Panc1 (cell line): ENCODE data around the gene LPP. TPM values are rescaled to one million over a fixed set of nuclear protein-coding genes. Genes with fewer than 3 reads are reported as not detected.

Source experiments
- ATAC-seq: fragments of 200-7000 bp; cut with Tn5 transposase; 2 replicates; pipeline ENCODE4 v1.9.1; 2020; ENCODE audit warnings: mild to moderate bottlenecking, moderate library complexity
- BruUV-seq: library from RNA; stranded (reverse); fragments of 400-500 nt; replicated peaks from 2 replicates; lab custom pipeline; 2021; lab: Mats Ljungman, UMichigan
- CTCF ChIA-PET: fragments of 300-600 bp; sonication (Branson Sonifier 250); formaldehyde crosslinking; loops from one replicate; lab custom pipeline; 2022; ENCODE audit warnings: antibody characterized with exemption; lab: Charles Lee
- POLR2A ChIA-PET: fragments of 300-600 bp; sonication (Branson Sonifier 250); formaldehyde crosslinking; loops from one replicate; lab custom pipeline; 2022; ENCODE audit warnings: antibody characterized with exemption; lab: Charles Lee
- DNase-seq: peaks from one replicate; pipeline ENCODE4 v3.0.0-alpha.2; 2010; ENCODE audit warnings: low read depth, low spot score
- H3K27ac ChIP-seq: 2 replicates; pipeline ENCODE4 v1.5.1; 2011; ENCODE audit warnings: mild to moderate bottlenecking, low read length, inconsistent platforms
- H3K27me3 ChIP-seq: fragments of 200-500 bp; sonication (Bioruptor generic); 2 replicates; pipeline ENCODE4 v1.6.0; 2014; ENCODE audit warnings: low read length, inconsistent platforms; ENCODE audit not compliant: control insufficient read depth, insufficient read depth
- H3K36me3 ChIP-seq: fragments of 200-500 bp; sonication (Bioruptor generic); 2 replicates; pipeline ENCODE4 v1.5.1; 2014; ENCODE audit warnings: inconsistent platforms, mild to moderate bottlenecking, low read length, moderate library complexity; ENCODE audit not compliant: control insufficient read depth, insufficient read depth
- H3K4me1 ChIP-seq: 2 replicates; pipeline ENCODE4 v1.5.1; 2011; ENCODE audit warnings: inconsistent platforms, mild to moderate bottlenecking, low read length, moderate library complexity; ENCODE audit not compliant: control insufficient read depth, insufficient read depth
- H3K4me3 ChIP-seq, 2 experiments: 2 replicates each; pipeline ENCODE4 v1.5.1; 2011 to 2012; ENCODE audit warnings: low read depth in 2 of 2, low read length in 2 of 2, mild to moderate bottlenecking in 2 of 2, inconsistent platforms in 1 of 2, moderate library complexity in 1 of 2
- H3K9me3 ChIP-seq: fragments of 200-500 bp; sonication (Bioruptor generic); 2 replicates; pipeline ENCODE4 v1.5.1; 2014; ENCODE audit warnings: low read depth, mild to moderate bottlenecking, inconsistent platforms, low read length, moderate library complexity; ENCODE audit not compliant: control insufficient read depth, insufficient read depth
- POLR2AphosphoS5 ChIP-seq: IDR thresholded peaks from 2 replicates; pipeline ENCODE4 v1.6.1; 2012; ENCODE audit warnings: mild to moderate bottlenecking, low read depth, low read length, moderate library complexity
- SIN3A ChIP-seq: IDR thresholded peaks from 2 replicates; pipeline ENCODE4 v1.6.1; 2012; ENCODE audit warnings: low read depth, mild to moderate bottlenecking, low read length, moderate library complexity, borderline replicate concordance; ENCODE audit not compliant: insufficient read depth
- TCF7L2 ChIP-seq: IDR thresholded peaks from 2 replicates; pipeline ENCODE4 v1.6.1; 2011; ENCODE audit warnings: mild to moderate bottlenecking, low read depth, low read length, inconsistent platforms
- in situ Hi-C: cut with HindIII; loops from 2 replicates; pipeline ENCODE4 v1.10.0; 2016; ENCODE audit warnings: low sequenced_read_pairs, low pct_unique_long_range_greater_than_20kb
- intact Hi-C: fragments of 100-400 bp; cut with micrococcal nuclease; formaldehyde crosslinking; loops from one replicate; pipeline ENCODE4 v1.10.0; 2022; ENCODE audit not compliant: unreplicated experiment
- total RNA-seq: library from RNA; stranded (reverse); gene quantifications from one replicate; pipeline ENCODE4 v1.2.1, GENCODE V29; 2021; ENCODE audit not compliant: unreplicated experiment
- TF ChIP-seq, protein P1 (sequence below), 2 experiments: IDR thresholded peaks; 2 replicates each; pipeline ENCODE4 v1.6.1; 2011 to 2012; ENCODE audit warnings: low read depth in 2 of 2, control low read depth in 1 of 2, low read length in 1 of 2, mild to moderate bottlenecking in 1 of 2, moderate library complexity in 1 of 2; ENCODE audit not compliant: insufficient read depth in 1 of 2
- TF ChIP-seq, protein P2 (sequence below): fragments of 450-650 bp; IDR thresholded peaks from 2 replicates; pipeline ENCODE4 v1.5.1; 2017; ENCODE audit warnings: mild to moderate bottlenecking

Gene LPP
- total RNA-seq, 1 experiment from 2014 or later, result 90.0 TPM

DNA sequence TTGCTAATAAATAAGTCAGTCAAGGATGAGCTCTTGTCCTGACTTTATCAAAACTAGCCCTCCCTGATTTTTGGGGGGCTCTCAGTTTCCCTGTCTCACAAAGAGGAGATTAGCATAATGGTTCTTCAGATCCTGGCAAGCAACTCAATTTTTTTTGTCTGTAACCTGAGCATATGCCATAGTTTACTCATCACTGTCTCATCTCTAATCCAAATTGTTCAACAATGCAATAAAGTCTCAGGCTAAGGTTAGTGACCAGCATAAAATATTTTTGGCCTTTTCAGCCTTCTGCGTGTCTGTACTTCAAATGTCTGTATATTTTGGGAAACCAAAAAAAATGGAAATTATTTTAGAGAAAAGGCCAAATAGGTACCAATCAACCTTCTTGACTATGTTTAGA lies 552.2 kb downstream of the LPP start:
- H3K36me3 ChIP-seq, result no peaks in the 10 kb centered on the region
- in situ Hi-C loops (no loop called here), intact Hi-C loops (no loop called here)
- H3K9me3 ChIP-seq, result no peaks in the 10 kb centered on the region
- H3K4me3 ChIP-seq, result no peak overlapping the region
- H3K27ac ChIP-seq, result no peak overlapping the region
- H3K27me3 ChIP-seq, result no peaks in the 10 kb centered on the region
- POLR2A ChIA-PET, result interaction anchor here (0.6 kb wide), 1 partner anchor 242 kb away, joined by 7 read pairs; no protein-coding TSS in a partner anchor
- DNase-seq (no peak), ATAC-seq (no peak)
- H3K4me1 ChIP-seq, result no peaks in the 10 kb centered on the region
- CTCF ChIA-PET, result no interaction called here
- TF ChIP-seq, protein P1, sequence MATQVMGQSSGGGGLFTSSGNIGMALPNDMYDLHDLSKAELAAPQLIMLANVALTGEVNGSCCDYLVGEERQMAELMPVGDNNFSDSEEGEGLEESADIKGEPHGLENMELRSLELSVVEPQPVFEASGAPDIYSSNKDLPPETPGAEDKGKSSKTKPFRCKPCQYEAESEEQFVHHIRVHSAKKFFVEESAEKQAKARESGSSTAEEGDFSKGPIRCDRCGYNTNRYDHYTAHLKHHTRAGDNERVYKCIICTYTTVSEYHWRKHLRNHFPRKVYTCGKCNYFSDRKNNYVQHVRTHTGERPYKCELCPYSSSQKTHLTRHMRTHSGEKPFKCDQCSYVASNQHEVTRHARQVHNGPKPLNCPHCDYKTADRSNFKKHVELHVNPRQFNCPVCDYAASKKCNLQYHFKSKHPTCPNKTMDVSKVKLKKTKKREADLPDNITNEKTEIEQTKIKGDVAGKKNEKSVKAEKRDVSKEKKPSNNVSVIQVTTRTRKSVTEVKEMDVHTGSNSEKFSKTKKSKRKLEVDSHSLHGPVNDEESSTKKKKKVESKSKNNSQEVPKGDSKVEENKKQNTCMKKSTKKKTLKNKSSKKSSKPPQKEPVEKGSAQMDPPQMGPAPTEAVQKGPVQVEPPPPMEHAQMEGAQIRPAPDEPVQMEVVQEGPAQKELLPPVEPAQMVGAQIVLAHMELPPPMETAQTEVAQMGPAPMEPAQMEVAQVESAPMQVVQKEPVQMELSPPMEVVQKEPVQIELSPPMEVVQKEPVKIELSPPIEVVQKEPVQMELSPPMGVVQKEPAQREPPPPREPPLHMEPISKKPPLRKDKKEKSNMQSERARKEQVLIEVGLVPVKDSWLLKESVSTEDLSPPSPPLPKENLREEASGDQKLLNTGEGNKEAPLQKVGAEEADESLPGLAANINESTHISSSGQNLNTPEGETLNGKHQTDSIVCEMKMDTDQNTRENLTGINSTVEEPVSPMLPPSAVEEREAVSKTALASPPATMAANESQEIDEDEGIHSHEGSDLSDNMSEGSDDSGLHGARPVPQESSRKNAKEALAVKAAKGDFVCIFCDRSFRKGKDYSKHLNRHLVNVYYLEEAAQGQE (IDR thresholded peaks at IDR 0.05; ENCODE audit: insufficient read depth in 1 of 2, low read depth in 2 of 2, low read length in 1 of 2), result no peak
- TF ChIP-seq SIN3A, result no peak
- TF ChIP-seq, protein P2, sequence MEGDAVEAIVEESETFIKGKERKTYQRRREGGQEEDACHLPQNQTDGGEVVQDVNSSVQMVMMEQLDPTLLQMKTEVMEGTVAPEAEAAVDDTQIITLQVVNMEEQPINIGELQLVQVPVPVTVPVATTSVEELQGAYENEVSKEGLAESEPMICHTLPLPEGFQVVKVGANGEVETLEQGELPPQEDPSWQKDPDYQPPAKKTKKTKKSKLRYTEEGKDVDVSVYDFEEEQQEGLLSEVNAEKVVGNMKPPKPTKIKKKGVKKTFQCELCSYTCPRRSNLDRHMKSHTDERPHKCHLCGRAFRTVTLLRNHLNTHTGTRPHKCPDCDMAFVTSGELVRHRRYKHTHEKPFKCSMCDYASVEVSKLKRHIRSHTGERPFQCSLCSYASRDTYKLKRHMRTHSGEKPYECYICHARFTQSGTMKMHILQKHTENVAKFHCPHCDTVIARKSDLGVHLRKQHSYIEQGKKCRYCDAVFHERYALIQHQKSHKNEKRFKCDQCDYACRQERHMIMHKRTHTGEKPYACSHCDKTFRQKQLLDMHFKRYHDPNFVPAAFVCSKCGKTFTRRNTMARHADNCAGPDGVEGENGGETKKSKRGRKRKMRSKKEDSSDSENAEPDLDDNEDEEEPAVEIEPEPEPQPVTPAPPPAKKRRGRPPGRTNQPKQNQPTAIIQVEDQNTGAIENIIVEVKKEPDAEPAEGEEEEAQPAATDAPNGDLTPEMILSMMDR, result no peak
- no peak for TF ChIP-seq TCF7L2
- no peak for TF ChIP-seq POLR2AphosphoS5
- BruUV-seq, result no TSS peak

DNA sequence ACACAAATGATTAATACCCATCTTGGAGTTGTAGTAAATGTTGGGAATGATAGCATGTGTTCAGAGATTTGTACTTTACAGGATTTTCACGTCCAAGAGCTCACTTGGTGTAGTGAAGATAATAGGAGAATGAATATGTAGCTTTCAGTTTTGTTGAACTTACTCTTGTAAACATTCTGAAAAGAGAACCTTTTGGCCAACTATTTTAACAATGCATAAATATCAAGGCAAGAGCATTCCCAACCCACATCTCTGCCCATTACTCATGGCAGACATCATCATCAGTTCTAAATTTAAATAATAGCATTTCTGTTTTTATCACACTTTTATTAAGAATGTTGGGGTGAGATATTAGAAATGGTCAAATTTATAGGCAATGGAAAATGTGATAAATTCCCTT lies 552.6 kb downstream of the LPP start:
- Histone ChIP-seq H3K27ac (no peak overlapping the region), H3K4me3 (no peak overlapping the region), H3K4me1 (no peaks in the 10 kb centered on the region), H3K36me3 (no peaks in the 10 kb centered on the region), H3K27me3 (no peaks in the 10 kb centered on the region), H3K9me3 (no peaks in the 10 kb centered on the region)
- in situ Hi-C loops (no loop called here), intact Hi-C loops (no loop called here)
- TF ChIP-seq POLR2AphosphoS5 (no peak), SIN3A (no peak), TCF7L2 (no peak)
- TF ChIP-seq, protein P2, result no peak
- TF ChIP-seq, protein P1 (IDR thresholded peaks at IDR 0.05; ENCODE audit: insufficient read depth in 1 of 2, low read depth in 2 of 2, low read length in 1 of 2), result no peak
- ChIA-PET POLR2A (interaction anchor here (0.6 kb wide), 1 partner anchor 241 kb away, joined by 7 read pairs; no protein-coding TSS in a partner anchor), CTCF (no interaction called here)
- DNase-seq (no peak), ATAC-seq (no peak)
- BruUV-seq, result no TSS peak
